Neural cell (in vitro differentiated cells): ENCODE measurements around the gene C1QTNF8. TPM values are rescaled to one million over a fixed set of nuclear protein-coding genes. Genes with fewer than 3 reads are reported as not detected.

Experiments
- H2AFZ ChIP-seq: fragments of 200-600, 300-800 bp; sonication (generic), shearing (Covaris generic); 2 replicates; pipeline ENCODE4 v1.6.0; 2014; ENCODE audit warnings: low read depth, mild to moderate bottlenecking, antibody characterized with exemption, low read length, moderate library complexity
- H3F3A ChIP-seq: fragments of 200-600 bp; shearing (Covaris generic); 2 replicates; pipeline ENCODE4 v1.6.1; 2016; ENCODE audit warnings: mild to moderate bottlenecking, moderate library complexity, mixed read lengths, antibody characterized with exemption, low read length; ENCODE audit not compliant: insufficient read depth, poor library complexity, severe bottlenecking
- H3K27ac ChIP-seq: fragments of 200-600, 300-800 bp; sonication (generic), shearing (Covaris generic); 2 replicates; pipeline ENCODE4 v1.5.1; 2014; ENCODE audit warnings: mild to moderate bottlenecking, low read length, moderate library complexity
- H3K27me3 ChIP-seq: fragments of 300-800, 200-600 bp; sonication (generic), shearing (Covaris generic); 2 replicates; pipeline ENCODE4 v1.6.0; 2014; ENCODE audit warnings: mild to moderate bottlenecking, low read depth, low read length, moderate library complexity; ENCODE audit not compliant: insufficient read depth
- H3K36me3 ChIP-seq: fragments of 300-800, 200-600 bp; sonication (generic), shearing (Covaris generic); 2 replicates; pipeline ENCODE4 v1.5.1; 2014; ENCODE audit warnings: mild to moderate bottlenecking, antibody characterized with exemption, low read length, moderate library complexity; ENCODE audit not compliant: insufficient read depth
- H3K4me2 ChIP-seq: fragments of 300-800, 200-600 bp; sonication (generic), shearing (Covaris generic); 2 replicates; pipeline ENCODE4 v1.6.0; 2014; ENCODE audit warnings: mild to moderate bottlenecking, low read length
- H3K4me3 ChIP-seq: fragments of 300-800, 200-600 bp; sonication (generic), shearing (Covaris generic); 2 replicates; pipeline ENCODE4 v1.5.1; 2014; ENCODE audit warnings: mild to moderate bottlenecking, low read length, moderate library complexity
- H3K79me2 ChIP-seq: fragments of 200-600 bp; shearing (Covaris generic); replicated peaks from 2 replicates; pipeline ENCODE4 v1.6.0; 2014; ENCODE audit warnings: mild to moderate bottlenecking, low read length, moderate library complexity; ENCODE audit not compliant: insufficient read depth
- H3K9ac ChIP-seq: fragments of 300-800, 200-600 bp; sonication (generic), shearing (Covaris generic); 2 replicates; pipeline ENCODE4 v1.6.1; 2016; ENCODE audit warnings: mild to moderate bottlenecking, low read length, mixed read lengths
- H3K9me2 ChIP-seq: fragments of 200-600 bp; shearing (Covaris generic); 2 replicates; pipeline ENCODE4 v1.6.1; 2016; ENCODE audit warnings: mild to moderate bottlenecking, low read length, mixed read lengths; ENCODE audit not compliant: insufficient read depth
- H3K9me3 ChIP-seq: fragments of 200-600, 300-800 bp; sonication (generic), shearing (Covaris generic); 2 replicates; pipeline ENCODE4 v1.6.1; 2016; ENCODE audit warnings: mild to moderate bottlenecking, mixed run types, low read length, moderate library complexity, mixed read lengths
- H4K20me1 ChIP-seq: fragments of 200-600 bp; shearing (Covaris generic); 2 replicates; pipeline ENCODE4 v1.6.1; 2016; ENCODE audit warnings: mild to moderate bottlenecking, mixed run types; ENCODE audit not compliant: insufficient read depth
- CTCF ChIP-seq: fragments of 450-650 bp; IDR thresholded peaks from 2 replicates; pipeline ENCODE4 v1.5.1; 2014; ENCODE audit warnings: antibody characterized with exemption, mild to moderate bottlenecking, moderate library complexity; ENCODE audit not compliant: poor library complexity, severe bottlenecking
- EP300 ChIP-seq: fragments of 450-650 bp; conservative IDR thresholded peaks from 2 replicates; pipeline ENCODE4 v1.6.1; 2014; ENCODE audit warnings: antibody characterized with exemption, mild to moderate bottlenecking, moderate library complexity; ENCODE audit not compliant: poor library complexity, severe bottlenecking
- EZH2 ChIP-seq: fragments of 200-600, 300-800 bp; shearing (Covaris generic), sonication (generic); IDR thresholded peaks from 2 replicates; pipeline ENCODE4 v1.6.1; 2014; ENCODE audit warnings: antibody characterized with exemption, low read length, borderline replicate concordance, mild to moderate bottlenecking; ENCODE audit not compliant: insufficient read depth, poor library complexity, severe bottlenecking
- MXI1 ChIP-seq: fragments of 450-650 bp; conservative IDR thresholded peaks from 2 replicates; pipeline ENCODE4 v1.6.1; 2014; ENCODE audit warnings: antibody characterized with exemption, mild to moderate bottlenecking; ENCODE audit not compliant: poor library complexity, severe bottlenecking
- POLR2AphosphoS5 ChIP-seq: IDR thresholded peaks from 2 replicates; pipeline ENCODE4 v1.6.1; 2012
- RAD21 ChIP-seq: fragments of 450-650 bp; conservative IDR thresholded peaks from 2 replicates; pipeline ENCODE4 v1.6.1; 2014; ENCODE audit warnings: antibody characterized with exemption, mild to moderate bottlenecking, moderate library complexity
- REST ChIP-seq: IDR thresholded peaks from 2 replicates; pipeline ENCODE4 v1.6.1; 2012; ENCODE audit warnings: borderline replicate concordance
- SMC3 ChIP-seq: fragments of 450-650 bp; conservative IDR thresholded peaks from 2 replicates; pipeline ENCODE4 v1.6.1; 2014; ENCODE audit warnings: antibody characterized with exemption, mild to moderate bottlenecking, moderate library complexity; ENCODE audit not compliant: poor library complexity
- TAF1 ChIP-seq: IDR thresholded peaks from 2 replicates; pipeline ENCODE4 v1.6.1; 2012; ENCODE audit warnings: low read depth
- polyA plus RNA-seq: library from polyadenylated mRNA; depleted of rRNA; stranded (reverse); fragments of >200 nt; gene quantifications from 2 replicates; pipeline ENCODE4 v1.2.3, GENCODE V29; 2014

Gene C1QTNF8
- polyA plus RNA-seq, 1 donor from 2014 or later = 0.79 TPM

- H3K9me2 ChIP-seq = no peaks in the 10 kb centered on the region
These were observed 37.2 kb upstream of the C1QTNF8 start for GRCh38 chr16:1133271-1133670.

GRCh38 chr16:1132431-1132830, 36.4 kb upstream of the C1QTNF8 start:
- H4K20me1 ChIP-seq = no peaks in the 10 kb centered on the region
- H3K27me3 ChIP-seq = no peaks in the 10 kb centered on the region
- no peak overlapping the region for H3K27ac ChIP-seq
- H3K4me3 ChIP-seq = no peak overlapping the region
- H3K9ac ChIP-seq = no peak overlapping the region
- no peaks in the 10 kb centered on the region for H3K9me3 ChIP-seq
- no peaks in the 10 kb centered on the region for H3F3A ChIP-seq
- H3K36me3 ChIP-seq = no peaks in the 10 kb centered on the region
- H3K79me2 ChIP-seq = no peaks in the 10 kb centered on the region
- no peak overlapping the region for H3K4me2 ChIP-seq
- H2AFZ ChIP-seq = no peak overlapping the region
- H3K9me2 ChIP-seq = no peaks in the 10 kb centered on the region
- TF ChIP-seq CTCF (no peak), POLR2AphosphoS5 (no peak), TAF1 (no peak), EZH2 (no peak), REST (no peak), EP300 (no peak), MXI1 (no peak)

More at GRCh38 chr16:1133271-1133670, 37.2 kb upstream of the C1QTNF8 start:
- Histone ChIP-seq H2AFZ (no peak overlapping the region), H3F3A (no peaks in the 10 kb centered on the region), H3K4me3 (no peak overlapping the region), H3K4me2 (no peak overlapping the region), H3K36me3 (no peaks in the 10 kb centered on the region), H3K79me2 (no peaks in the 10 kb centered on the region), H3K9me3 (no peaks in the 10 kb centered on the region), H3K9ac (no peak overlapping the region), H3K27ac (no peak overlapping the region), H4K20me1 (no peaks in the 10 kb centered on the region), H3K27me3 (no peaks in the 10 kb centered on the region)
- TF ChIP-seq EZH2 (no peak), SMC3 (no peak), CTCF (no peak), REST (no peak), MXI1 (no peak), POLR2AphosphoS5 (no peak), EP300 (no peak), RAD21 (no peak), TAF1 (no peak)
